Brain pericyte (primary cell): ENCODE results near the gene C17orf50.

Experiments
- DNase-seq: peaks from one replicate; pipeline ENCODE4 v3.0.0-alpha.2; 2012; ENCODE audit warnings: low read depth, low spot score

The C17orf50 gene

DNA sequence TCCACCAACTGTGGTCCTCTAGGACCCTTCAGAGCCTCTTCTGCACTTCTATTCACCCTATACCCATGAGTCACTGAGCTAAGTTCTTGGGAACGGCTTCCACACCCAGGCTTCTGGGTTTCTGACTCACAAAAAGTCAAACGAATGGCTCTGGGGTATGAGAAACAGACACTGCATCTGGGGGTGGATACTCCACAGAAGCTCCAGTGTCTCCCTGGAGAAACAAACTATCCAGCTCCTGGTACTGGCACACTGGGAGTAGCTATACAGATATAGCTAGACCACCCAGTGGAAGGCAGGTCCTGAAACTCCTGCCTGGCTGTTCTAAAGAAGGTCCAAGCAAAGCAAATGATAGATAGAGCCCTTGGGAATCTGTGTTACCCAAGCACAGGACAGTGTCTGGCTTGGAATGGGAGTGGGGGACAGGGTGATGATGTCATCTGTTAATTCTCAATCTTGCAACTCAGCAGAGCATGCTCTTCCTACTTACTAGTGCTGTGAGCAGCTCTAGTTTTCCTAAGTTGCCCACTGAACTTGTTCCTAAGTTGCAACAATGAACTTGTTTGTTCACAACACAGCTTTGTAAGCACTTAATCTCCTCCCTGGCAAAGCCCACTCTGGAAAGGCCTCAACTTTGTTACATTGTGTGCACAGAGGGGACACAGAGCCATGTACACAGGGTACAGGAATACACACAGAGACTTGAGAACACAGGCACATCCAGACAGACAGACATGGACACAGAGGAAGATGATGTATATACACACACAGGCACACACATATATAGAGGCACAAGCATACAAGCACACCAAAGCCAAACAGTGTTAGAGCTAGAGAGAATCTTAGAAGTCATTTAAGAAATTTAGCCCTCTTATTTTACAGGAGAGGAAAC lies 28.0 kb downstream of the C17orf50 start:
- DNase-seq, result no peak

DNA sequence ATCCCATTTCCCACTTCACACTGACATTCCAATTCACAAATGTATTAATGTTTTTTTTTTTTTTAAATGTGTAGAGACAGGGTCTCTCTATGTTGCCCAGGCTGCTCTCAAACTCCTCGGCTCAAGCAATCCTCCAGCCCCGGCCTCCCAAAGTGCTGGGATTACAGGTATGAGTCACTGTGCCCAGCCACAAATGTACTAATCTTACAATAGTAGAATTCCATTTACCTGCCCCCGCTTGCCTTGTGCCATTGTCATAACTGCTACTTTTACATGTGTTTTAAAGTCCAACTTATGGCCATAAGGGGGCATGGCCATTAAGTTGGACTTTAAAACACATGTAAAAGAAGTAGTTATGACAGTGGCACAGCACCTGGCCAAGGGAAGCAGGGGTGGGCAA lies 30.2 kb downstream of the C17orf50 start:
- no peak for DNase-seq

DNA sequence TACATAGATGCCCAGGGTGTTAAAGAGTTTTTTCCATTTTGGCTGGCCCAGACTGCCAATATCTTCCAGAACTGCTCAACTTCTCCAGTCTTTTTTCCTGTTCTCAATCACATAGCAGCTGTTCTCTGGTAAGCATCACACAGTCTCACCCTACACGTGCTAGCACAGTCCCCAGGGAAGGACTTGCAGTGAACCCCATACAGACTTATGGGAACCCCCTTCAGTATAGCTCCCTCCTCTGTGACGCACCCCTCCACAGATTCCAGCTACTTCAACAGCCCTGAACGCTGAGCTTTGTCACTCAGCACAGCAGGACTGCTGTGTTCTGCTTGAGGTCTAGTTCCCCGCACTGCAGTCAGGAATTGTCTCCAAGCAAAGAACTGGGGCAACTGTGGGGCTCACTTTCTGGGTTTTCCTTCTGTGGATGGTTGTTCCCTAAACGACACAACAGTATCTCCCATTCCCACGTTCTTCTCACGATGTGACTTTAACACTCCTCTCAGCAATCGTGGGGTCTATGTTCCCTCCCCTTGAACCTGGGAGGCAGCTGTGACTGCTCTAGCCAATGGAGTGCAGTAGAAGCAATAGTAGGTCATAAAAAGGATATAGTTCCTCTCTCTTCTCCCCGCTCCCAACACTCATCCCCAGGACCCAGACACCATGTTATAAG lies 31.1 kb downstream of the C17orf50 start:
- no peak for DNase-seq

DNA sequence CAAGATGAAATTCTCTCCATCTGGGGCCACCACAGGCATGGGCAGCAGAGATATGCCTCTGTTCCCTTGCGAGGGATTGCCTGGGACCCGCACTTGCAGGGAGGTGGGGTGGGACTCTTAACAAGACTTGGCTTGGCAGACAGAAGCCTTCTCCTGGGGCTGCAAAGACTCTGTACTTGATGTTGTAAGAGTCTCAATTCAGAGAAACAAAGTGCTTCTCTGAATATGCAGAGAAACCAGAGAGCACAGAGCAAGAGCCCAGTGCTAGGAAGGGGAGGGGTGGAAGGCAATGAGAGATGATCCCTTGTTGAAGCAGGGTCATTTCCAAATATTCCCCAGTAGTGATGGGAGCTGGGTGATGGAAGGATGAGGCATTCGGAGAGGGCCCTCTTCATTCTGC lies 32.6 kb downstream of the C17orf50 start:
- no peak for DNase-seq

DNA sequence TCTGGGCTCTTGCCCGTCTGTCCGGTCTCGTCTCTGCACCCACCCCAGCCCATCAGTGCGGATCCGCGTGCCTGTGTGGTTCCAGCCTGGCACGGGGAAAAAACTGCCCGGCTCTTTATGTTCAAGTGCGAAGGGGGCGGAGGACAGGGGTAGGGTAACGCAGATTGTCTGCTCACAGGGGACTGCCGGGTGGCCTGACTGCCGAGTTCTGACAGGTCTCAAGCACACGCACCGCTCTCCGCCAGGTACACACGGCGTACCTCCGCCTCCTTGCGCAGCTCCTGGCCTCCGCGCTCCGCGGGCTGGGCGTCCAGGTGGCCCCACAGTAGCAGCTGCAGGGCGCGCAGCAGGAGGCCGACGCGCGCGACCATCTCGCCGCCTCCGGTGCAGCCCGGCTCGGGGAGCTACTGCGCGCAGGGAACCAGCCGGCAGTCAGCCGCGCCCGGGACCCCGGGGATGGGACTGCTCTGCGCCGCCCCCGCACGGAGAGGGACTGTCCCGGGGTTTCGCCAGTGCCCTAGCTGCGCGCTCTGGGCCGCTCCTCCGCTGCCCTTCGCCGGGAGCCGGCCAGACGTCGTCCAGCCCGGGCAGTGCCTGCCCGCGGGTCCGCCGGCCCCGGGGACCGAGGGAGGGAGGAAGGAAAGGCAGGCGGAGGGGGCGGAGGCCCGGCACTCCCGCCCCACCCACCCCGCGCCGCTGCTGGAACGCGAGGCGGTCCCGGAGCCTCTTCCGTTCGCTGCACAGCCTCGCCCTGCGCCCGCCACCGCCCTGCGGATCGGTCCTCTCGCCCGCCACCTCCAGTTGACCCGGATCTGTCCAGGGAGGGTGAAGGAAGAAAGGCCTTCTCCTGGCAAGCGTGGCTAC lies 34.6 kb downstream of the C17orf50 start, which contains the start of gene MMP28:
Gene MMP28, minus strand, starts transcription at position 635 of the 864 bp plus-strand sequence. Its CDS starts 264 bp downstream, at position 371.
- no peak for DNase-seq

DNA sequence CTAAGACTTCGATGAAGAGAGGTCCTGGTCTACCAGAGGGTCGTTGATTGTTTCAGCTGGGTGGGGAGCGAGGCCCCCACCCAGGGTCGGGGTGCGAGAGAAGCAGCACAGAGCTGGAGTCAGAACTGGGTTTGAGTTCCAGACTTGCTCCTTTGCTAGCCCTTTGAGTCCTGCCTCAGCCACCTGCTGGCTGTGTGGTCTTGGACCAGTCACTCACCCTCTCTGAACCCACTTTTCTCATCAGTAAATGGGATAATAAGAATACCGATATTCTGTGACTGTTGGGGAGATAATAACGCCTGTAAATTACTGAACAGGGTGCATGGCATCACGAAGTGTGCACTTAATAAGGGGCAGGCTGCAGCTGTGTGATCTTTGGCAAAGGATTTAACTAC lies 35.2 kb downstream of the C17orf50 start:
- no peak for DNase-seq

DNA sequence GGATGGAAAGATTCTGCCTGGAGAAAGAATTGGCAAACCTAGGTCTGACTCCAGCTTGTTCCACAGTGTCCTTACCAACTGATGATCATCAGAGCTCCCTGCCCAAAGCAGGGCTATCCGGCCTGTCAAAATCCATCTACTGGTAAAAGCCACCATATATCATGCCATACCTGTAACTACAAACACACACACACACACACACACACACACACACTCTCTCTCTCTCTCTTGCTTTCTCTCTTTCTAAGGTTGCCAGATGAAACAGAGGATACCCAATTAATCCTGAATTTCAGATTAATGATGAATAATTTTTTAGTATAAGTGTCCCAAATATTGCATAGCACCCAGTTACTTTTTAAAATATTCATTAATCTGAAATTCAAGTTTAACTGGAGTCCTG lies 36.3 kb downstream of the C17orf50 start:
- no peak for DNase-seq

DNA sequence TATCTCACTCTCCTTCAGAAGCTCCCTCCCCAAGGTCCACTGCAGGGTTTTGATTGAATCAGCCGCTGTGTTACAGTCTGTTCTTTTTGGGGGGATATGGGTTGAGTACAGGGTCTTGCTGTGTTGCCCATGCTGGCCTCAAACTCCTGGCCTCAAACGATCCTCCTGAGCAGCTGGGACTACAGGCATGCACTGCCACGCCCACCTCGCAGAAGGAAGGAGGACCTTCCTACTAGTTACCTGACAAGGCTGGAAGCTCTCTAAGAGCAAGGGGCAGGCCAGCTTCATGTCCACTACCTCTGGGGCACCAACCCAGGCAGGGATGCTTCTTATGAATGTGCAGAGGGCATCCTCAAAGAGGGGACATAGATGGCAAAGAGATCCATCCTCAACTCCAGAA lies 36.7 kb downstream of the C17orf50 start:
- no peak for DNase-seq

DNA sequence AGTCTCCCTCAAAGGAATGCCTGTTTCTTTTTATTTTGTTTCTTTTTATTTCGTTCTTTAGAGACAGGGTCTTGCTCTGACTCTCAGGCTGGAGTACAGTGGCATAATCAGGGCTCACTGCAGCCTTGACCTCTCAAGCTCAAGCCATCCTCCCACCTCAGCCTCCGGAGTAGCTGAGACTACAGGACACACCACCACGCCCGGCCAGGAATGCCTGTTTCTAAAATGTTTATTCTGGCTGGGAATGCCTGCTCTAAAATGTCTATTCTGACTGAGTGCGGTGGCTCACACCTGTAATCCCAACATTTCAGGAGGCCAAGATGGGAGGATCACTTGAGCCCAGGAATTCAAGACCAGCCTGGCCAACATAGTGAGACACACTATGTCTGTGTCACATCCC lies 37.2 kb downstream of the C17orf50 start:
- DNase-seq, result no peak

DNA sequence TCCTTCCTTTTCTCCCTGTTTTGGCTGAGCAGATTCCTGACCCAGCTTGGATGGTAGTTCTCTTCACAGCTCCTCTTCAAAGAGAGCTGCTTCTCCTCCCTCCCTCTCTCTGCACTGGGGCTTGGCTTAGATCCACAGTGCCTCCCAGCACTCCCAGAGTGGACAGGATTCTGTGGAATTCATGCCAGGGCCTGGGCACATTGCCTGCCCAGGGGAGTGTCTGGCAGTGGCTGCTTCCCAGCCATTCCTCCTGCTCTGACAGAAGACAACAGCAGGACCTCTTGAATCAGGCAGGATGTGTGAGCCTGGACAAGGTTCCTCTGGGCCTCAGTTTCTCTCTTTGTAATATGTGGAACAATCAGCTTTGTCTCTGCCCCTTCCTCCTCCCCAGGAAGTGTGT lies 39.3 kb downstream of the C17orf50 start:
- no peak for DNase-seq

DNA sequence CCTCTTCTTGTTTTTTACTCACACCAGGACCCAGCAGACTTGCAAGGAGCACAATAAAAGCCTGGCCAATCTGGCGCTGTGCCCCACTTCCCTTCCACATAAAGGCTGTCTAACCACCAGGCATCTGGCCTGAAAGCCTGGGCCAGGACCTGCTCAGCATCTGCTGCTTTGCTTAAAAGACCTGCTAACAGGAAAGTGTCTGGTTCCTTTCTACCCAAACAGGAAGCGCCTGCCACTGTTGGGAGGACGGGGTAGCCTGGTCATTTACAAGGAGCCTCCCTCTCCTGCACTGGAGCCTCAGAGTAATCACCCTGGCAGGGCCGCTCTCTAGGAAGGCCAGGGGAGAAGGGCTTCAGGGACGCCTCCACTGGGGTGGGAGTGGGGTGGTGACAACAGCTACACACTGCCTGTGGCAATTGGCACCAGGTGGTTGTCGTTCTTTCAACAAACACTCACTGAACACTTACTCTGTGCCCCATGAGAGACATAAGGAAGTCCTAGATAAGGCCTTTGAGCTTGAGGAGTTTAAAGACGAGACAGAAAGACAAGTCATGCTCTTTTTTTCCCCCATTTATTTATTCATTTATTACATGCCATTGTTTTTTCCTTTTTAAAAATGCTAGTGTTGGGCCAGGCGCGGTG lies 41.0 kb downstream of the C17orf50 start:
- no peak for DNase-seq

DNA sequence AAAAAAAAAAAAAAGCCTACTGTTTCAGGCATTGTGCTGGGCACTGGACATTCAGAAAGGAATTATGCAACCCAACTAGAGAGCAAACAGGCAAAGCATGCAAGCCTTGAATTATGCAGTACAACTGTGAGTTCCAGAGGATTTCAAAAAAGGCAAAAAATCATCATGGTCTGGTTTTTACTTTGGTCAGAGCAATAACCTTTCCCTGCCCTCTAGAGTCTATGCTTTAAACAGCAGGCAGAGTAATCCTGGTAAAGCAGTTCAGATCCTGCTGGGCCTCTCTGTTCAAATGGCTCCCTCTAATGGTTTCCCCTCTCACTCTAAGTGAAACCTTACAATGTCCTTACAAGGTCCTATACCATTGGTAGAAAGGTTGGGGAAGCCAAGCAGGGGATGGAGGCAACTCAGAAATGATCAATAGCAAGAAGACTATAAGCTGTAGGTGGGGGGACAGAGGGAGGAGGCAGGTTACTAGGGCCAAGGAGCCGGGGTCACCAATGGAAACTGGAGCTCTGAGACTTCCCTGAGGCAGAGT lies 44.0 kb downstream of the C17orf50 start:
- DNase-seq, result peak; percentile 61

DNA sequence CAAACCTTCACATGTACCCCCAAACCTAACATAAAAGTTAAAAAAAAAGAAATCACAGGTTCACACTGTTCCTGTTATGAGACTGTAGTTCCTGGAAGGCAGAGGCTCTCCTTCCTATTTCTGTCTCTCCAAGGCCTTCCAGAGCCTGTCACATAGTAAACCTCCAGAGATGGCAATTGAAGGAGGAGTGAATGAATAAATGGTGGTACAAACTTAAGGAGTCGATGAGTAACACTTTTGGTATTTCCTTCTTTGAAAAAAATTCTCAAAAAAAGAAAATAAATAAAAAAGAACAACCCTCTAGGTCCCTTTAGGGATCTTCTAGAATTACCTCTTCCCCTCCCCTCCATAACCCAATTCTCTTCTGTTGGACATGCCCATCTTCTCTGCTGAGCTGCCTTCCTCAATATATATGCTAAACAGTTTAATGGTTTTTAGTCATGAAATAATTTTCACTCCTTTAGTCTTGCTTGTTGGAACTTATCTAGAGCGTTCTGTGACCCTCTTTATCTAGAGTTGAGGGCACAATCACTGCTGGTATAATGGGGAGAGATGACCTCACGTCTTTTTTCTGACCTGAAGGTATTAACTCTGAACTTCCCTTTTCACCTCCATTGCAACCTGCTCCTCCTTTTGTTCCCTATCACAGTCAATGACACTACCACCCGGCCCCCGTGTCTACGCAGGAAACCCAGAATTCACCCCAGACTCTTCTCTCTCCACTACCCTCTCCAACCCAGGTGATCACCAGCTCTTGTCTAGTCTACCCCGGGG lies 46.9 kb downstream of the C17orf50 start:
- no peak for DNase-seq

DNA sequence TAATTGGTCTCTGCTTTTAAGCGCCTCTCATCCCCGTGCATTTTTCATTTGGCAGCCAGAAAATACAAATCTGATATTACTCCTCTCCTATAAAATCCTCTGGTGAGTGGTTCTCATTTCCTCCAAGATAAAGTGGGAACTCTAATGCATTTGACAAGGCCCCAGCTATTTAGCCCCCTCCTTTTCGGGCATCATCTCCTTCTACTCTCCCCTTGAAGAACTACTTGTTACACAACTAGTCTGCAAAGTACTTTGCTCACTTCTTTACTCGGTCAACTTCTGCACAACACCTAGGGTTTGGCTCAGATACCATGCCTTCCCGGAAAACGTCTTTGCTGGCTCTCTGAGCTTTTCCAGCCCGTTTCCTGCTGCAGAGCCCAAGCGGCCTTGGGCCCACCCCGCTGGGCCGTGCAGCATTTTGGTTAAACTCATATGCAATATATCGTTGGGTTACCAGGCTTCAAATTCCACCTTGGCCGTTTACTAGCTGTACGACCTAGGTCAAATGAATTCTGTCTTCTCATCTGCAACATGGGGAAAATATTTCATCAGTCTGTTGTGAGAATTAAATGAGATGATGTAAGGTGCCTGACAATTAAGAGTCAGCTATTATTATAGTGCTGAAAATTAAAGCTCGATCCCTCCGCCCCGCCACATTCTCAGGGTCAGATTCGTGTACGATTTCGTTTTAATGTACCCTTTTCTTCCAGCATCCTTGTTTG lies 47.7 kb downstream of the C17orf50 start:
- DNase-seq, result no peak

DNA sequence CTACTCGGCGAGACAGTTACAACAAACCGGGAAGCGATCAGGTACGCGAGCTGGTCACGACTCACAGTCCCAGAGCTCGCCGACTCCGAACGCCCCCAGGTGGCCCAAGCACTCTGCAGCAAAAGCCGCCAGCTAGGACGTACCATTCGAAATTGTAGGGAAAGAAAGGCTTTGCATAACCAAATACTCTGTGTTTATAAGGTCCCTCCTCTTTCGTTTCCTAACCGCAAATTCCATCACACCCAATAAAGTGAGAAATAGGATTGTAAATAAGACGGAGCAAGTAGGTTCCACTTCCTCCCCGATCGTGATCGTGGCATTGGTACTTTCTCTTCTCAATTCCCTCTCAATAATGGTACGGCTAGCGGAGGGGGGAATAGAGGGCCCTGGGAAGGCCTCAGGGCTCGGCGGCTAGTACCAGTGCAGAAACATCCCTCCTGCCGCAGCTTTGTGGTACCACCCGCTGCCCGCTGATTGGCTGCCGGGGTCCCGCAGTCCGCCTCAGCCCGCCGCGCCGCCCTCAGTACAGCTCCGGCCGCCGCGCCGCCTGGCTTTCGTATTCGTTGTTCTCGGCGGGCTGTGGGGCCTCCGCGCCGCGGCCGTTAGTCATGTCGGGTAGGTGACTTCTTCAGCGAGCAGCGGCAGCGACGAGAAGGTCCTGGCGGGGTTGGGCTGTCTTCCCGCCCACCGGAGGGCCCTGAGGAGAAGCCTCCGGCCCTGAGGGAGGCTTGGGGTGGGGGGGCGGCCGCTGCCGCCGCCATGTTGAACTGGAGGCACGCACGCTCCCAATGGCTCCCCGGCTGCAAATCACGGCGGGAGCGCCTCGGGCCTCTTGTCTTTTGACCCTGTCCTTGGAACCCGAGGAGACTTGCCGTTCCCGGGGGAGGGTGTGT lies 48.5 kb downstream of the C17orf50 start, which contains the start of gene TAF15:
Gene TAF15, plus strand, starts transcription at position 523 of the 893 bp plus-strand sequence. Its CDS starts 86 bp downstream, at position 609.
- peak; percentile 93 for DNase-seq

DNA sequence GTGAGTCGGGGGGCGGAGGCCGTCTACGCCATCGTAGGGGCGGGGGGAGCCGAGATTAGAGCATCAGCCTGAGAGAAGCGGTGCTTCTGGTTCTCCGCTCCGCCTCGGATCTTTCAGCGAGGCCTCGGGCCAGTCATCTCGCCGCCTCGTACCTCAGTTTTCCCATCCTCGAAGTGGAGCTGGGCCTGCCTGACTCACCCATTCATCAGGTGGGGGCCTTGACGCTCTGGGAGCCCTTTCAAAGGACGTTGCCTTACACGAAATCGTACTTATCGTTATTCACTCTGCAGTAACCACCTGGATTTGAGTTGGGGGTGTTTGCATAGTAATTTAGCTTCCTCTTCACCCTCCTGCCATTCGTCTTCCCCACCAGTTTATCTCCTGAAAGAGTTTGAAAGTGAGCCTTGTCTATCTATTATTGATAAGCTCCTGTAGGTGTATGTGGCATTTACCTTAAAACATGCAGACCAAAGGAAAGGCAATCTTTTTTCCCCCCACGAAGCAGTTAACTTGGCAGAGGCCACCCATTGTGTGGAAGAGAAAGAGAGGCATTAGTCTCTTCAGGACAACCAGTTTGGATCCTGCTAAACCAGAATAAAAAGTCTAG lies 49.3 kb downstream of the C17orf50 start:
- no peak for DNase-seq

DNA sequence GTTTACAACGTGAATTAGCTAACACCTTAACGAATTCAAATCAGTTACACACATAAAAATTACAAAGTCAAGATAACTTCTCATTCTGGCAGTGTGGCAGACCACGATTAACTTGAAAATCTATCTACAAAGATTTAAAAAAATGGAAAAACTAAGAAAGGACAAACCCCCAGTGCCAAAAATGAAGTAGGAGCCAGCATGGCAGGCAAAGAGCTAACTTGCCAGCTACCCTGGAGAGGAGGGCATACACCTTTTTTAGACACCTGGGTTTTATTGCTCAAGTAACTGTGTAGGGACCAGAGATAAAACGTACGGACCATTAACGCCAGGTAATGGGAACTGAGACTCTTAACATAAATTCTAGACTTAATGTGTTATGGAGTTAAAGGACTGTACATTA lies 51.1 kb downstream of the C17orf50 start:
- DNase-seq, result no peak

DNA sequence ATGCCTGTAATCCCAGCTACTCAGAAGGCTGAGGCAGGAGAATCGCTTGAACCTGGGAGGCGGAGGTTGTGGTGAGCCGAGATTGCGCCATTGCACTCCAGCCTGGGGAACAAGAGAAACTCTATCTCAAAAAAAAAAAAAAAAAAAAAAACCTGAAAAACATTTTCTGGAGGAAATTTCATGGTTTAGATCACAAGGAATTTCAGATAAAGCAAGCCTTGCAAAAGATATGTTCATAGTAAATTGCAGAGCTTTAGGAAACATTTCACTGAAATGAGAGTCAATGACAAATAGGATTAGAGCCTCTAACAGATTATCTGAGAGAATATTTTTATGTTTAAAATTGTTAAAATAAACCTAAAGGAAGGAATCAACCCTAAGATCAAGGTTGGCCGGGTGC lies 51.8 kb downstream of the C17orf50 start:
- no peak for DNase-seq
